OCI-LY3 (cell line): Measurements from ENCODE around the gene MTNR1B.
A peak's percentile ranks its signal among the peaks of the same experiment; 100 is the strongest.

Source experiments
- H2AFZ ChIP-seq: fragments of 200-600, 300-600 bp; shearing (Covaris generic); 2 replicates; pipeline ENCODE4 v1.6.0; 2014; ENCODE audit warnings: antibody characterized with exemption, low read depth, low read length
- H3K27ac ChIP-seq: fragments of 200-600, 300-600 bp; sonication (generic); 2 replicates; pipeline ENCODE4 v1.5.1; 2014; ENCODE audit warnings: mild to moderate bottlenecking, low read length, moderate library complexity, mixed read lengths
- H3K27me3 ChIP-seq: fragments of 200-600, 300-600 bp; sonication (generic); 2 replicates; pipeline ENCODE4 v1.6.1; 2014; ENCODE audit warnings: low read depth, low read length, mixed read lengths
- H3K36me3 ChIP-seq: fragments of 200-600, 300-600 bp; sonication (generic); replicated peaks from 2 replicates; pipeline ENCODE3; 2014; ENCODE audit warnings: low read depth, low read length, mixed read lengths
- H3K4me1 ChIP-seq: fragments of 300-600, 200-600 bp; sonication (generic); 2 replicates; pipeline ENCODE4 v1.6.1; 2014; ENCODE audit warnings: low read length, mixed read lengths
- H3K4me2 ChIP-seq: fragments of 200-600, 300-600 bp; sonication (generic); 2 replicates; pipeline ENCODE4 v1.6.1; 2014; ENCODE audit warnings: low read length, mixed read lengths
- H3K4me3 ChIP-seq: fragments of 300-600, 200-600 bp; sonication (generic); 2 replicates; pipeline ENCODE4 v1.5.1; 2014; ENCODE audit warnings: antibody characterized with exemption, mild to moderate bottlenecking, low read length, moderate library complexity
- H3K79me2 ChIP-seq: fragments of 300-600, 200-600 bp; shearing (Covaris generic); 2 replicates; pipeline ENCODE4 v1.6.1; 2014; ENCODE audit warnings: mild to moderate bottlenecking, low read length, mixed read lengths
- H3K9ac ChIP-seq: fragments of 300-600, 200-600 bp; shearing (Covaris generic); 2 replicates; pipeline ENCODE4 v1.6.0; 2014; ENCODE audit warnings: mild to moderate bottlenecking, low read length, moderate library complexity
- H3K9me3 ChIP-seq: fragments of 200-600, 300-600 bp; shearing (Covaris generic); 2 replicates; pipeline ENCODE4 v1.6.1; 2014; ENCODE audit warnings: low read length, mixed read lengths; ENCODE audit not compliant: insufficient read depth
- H4K20me1 ChIP-seq: fragments of 200-600, 300-600 bp; sonication (generic); 2 replicates; pipeline ENCODE4 v1.6.1; 2016; ENCODE audit warnings: low read length, mixed read lengths; ENCODE audit not compliant: insufficient read depth
- EZH2phosphoT487 ChIP-seq: fragments of 200-600 bp; shearing (Covaris generic); IDR thresholded peaks from 2 replicates; pipeline ENCODE4 v1.6.1; 2018; ENCODE audit warnings: antibody characterized with exemption, mixed run types, low read depth
- TF ChIP-seq, protein P1 (sequence below): fragments of 200-600, 300-600 bp; sonication (generic); IDR thresholded peaks from 2 replicates; pipeline ENCODE4 v1.5.1; 2014; ENCODE audit warnings: antibody characterized with exemption, low read length, low read depth

MTNR1B gene

GRCh38 chr11:93017821-93018690, 48.6 kb downstream of the MTNR1B start:
- TF ChIP-seq EZH2phosphoT487: no peak
- TF ChIP-seq, protein P1, sequence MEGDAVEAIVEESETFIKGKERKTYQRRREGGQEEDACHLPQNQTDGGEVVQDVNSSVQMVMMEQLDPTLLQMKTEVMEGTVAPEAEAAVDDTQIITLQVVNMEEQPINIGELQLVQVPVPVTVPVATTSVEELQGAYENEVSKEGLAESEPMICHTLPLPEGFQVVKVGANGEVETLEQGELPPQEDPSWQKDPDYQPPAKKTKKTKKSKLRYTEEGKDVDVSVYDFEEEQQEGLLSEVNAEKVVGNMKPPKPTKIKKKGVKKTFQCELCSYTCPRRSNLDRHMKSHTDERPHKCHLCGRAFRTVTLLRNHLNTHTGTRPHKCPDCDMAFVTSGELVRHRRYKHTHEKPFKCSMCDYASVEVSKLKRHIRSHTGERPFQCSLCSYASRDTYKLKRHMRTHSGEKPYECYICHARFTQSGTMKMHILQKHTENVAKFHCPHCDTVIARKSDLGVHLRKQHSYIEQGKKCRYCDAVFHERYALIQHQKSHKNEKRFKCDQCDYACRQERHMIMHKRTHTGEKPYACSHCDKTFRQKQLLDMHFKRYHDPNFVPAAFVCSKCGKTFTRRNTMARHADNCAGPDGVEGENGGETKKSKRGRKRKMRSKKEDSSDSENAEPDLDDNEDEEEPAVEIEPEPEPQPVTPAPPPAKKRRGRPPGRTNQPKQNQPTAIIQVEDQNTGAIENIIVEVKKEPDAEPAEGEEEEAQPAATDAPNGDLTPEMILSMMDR: peak; percentile 12; the same call in 1 of the 2 replicates
- Histone ChIP-seq H3K4me1 (no peaks in the 10 kb centered on the region), H4K20me1 (no peaks in the 10 kb centered on the region), H3K4me2 (no peak overlapping the region), H3K79me2 (no peaks in the 10 kb centered on the region), H3K4me3 (no peak overlapping the region), H3K9me3 (0 out of 2 replicates have a peak, but pooled peaks cover 6% of the 10 kb centered on the region), H2AFZ (no peak overlapping the region), H3K27ac (no peak overlapping the region), H3K36me3 (no peaks in the 10 kb centered on the region), H3K27me3 (no peaks in the 10 kb centered on the region), H3K9ac (no peak overlapping the region)

GRCh38 chr11:93020248-93021046, 51.0 kb downstream of the MTNR1B start:
- no peak overlapping the region for H3K9ac ChIP-seq
- H3K4me2 ChIP-seq: no peak overlapping the region
- no peaks in the 10 kb centered on the region for H3K79me2 ChIP-seq
- H3K9me3 ChIP-seq: 0 out of 2 replicates have a peak, but pooled peaks cover 6% of the 10 kb centered on the region
- no peak overlapping the region for H2AFZ ChIP-seq
- no peaks in the 10 kb centered on the region for H3K4me1 ChIP-seq
- H3K4me3 ChIP-seq: no peak overlapping the region
- TF ChIP-seq, protein P1: no peak
- TF ChIP-seq EZH2phosphoT487: no peak
- H4K20me1 ChIP-seq: no peaks in the 10 kb centered on the region
- H3K27me3 ChIP-seq: no peaks in the 10 kb centered on the region
- no peaks in the 10 kb centered on the region for H3K36me3 ChIP-seq
- H3K27ac ChIP-seq: no peak overlapping the region

- H3K27me3 ChIP-seq: no peaks in the 10 kb centered on the region
- H3K27ac ChIP-seq: no peak overlapping the region
- TF ChIP-seq, protein P1: no peak
- TF ChIP-seq EZH2phosphoT487: no peak
- no peak overlapping the region for H3K4me2 ChIP-seq
- H4K20me1 ChIP-seq: no peaks in the 10 kb centered on the region
- no peaks in the 10 kb centered on the region for H3K79me2 ChIP-seq
- no peaks in the 10 kb centered on the region for H3K4me1 ChIP-seq
- no peak overlapping the region for H3K9ac ChIP-seq
- H3K4me3 ChIP-seq: no peak overlapping the region
- no peaks in the 10 kb centered on the region for H3K36me3 ChIP-seq
- H2AFZ ChIP-seq: no peak overlapping the region
- H3K9me3 ChIP-seq: no peaks in the 10 kb centered on the region
Observed at GRCh38 chr11:93024369-93024768, 54.9 kb downstream of the MTNR1B start.

GRCh38 chr11:93025558-93026255, 56.3 kb downstream of the MTNR1B start:
- TF ChIP-seq, protein P1: no peak
- TF ChIP-seq EZH2phosphoT487: no peak
- H3K79me2 ChIP-seq: no peaks in the 10 kb centered on the region
- no peak overlapping the region for H3K4me3 ChIP-seq
- no peak overlapping the region for H3K27ac ChIP-seq
- H3K9me3 ChIP-seq: no peaks in the 10 kb centered on the region
- H3K4me2 ChIP-seq: no peak overlapping the region
- H3K27me3 ChIP-seq: no peaks in the 10 kb centered on the region
- H4K20me1 ChIP-seq: no peaks in the 10 kb centered on the region
- H3K36me3 ChIP-seq: no peaks in the 10 kb centered on the region
- no peaks in the 10 kb centered on the region for H3K4me1 ChIP-seq
- no peak overlapping the region for H2AFZ ChIP-seq
- H3K9ac ChIP-seq: no peak overlapping the region
